Astrocyte (in vitro differentiated cells and primary cell): ENCODE data around the gene ROR2. TPM values are rescaled to one million over a fixed set of nuclear protein-coding genes. Genes with fewer than 3 reads are reported as not detected.
"Not testable (repeated sequence)": the region's sequence is repeated elsewhere in the genome, so short reads cannot be mapped to it uniquely, and the experiment has no call there.

Experiments
- DNase-seq: peaks from one replicate; pipeline ENCODE4 v3.0.0-alpha.2; 2010; ENCODE audit warnings: low read depth
- FAIRE-seq: peaks from 2 replicates; lab custom pipeline; 2011; peaks lifted over from hg19 to GRCh38; lab: Jason Lieb, UNC
- H2AFZ ChIP-seq: 2 replicates; pipeline ENCODE4 v1.6.0; 2012; ENCODE audit warnings: low read depth, low read length, inconsistent platforms
- H3K27ac ChIP-seq: 2 replicates; pipeline ENCODE4 v1.5.1; 2011; ENCODE audit warnings: low read depth, low read length, inconsistent platforms
- H3K27me3 ChIP-seq: 2 replicates; pipeline ENCODE4 v1.6.0; 2011; ENCODE audit warnings: low read length, inconsistent platforms; ENCODE audit not compliant: insufficient read depth
- H3K36me3 ChIP-seq: 2 replicates; pipeline ENCODE4 v1.5.1; 2011; ENCODE audit warnings: low read length, inconsistent platforms; ENCODE audit not compliant: insufficient read depth
- H3K4me1 ChIP-seq: 2 replicates; pipeline ENCODE4 v1.5.1; 2011; ENCODE audit warnings: low read length, inconsistent platforms; ENCODE audit not compliant: insufficient read depth
- H3K4me2 ChIP-seq: 2 replicates; pipeline ENCODE4 v1.6.0; 2012; ENCODE audit warnings: low read length, inconsistent platforms
- H3K4me3 ChIP-seq: 2 replicates; pipeline ENCODE4 v1.5.1; 2011; ENCODE audit warnings: low read depth, mild to moderate bottlenecking, low read length, inconsistent platforms; ENCODE audit not compliant: insufficient read depth
- H3K79me2 ChIP-seq: 2 replicates; pipeline ENCODE4 v1.6.0; 2012; ENCODE audit warnings: mild to moderate bottlenecking, low read length, inconsistent platforms; ENCODE audit not compliant: insufficient read depth
- H3K9ac ChIP-seq: 2 replicates; pipeline ENCODE4 v1.6.0; 2012; ENCODE audit warnings: mild to moderate bottlenecking, low read length, inconsistent platforms
- H3K9me3 ChIP-seq: 2 replicates; pipeline ENCODE4 v1.5.1; 2012; ENCODE audit warnings: low read depth, mild to moderate bottlenecking, low read length, inconsistent platforms; ENCODE audit not compliant: insufficient read depth
- H4K20me1 ChIP-seq: 2 replicates; pipeline ENCODE4 v1.6.0; 2012; ENCODE audit warnings: low read length, inconsistent platforms; ENCODE audit not compliant: insufficient read depth
- H3K27ac Mint-ChIP-seq: one replicate; pipeline ENCODE4 v1.8.0; 2021; ENCODE audit warnings: mild to moderate bottlenecking, mixed read lengths; ENCODE audit not compliant: unreplicated experiment
- H3K27me3 Mint-ChIP-seq: one replicate; pipeline ENCODE4 v1.8.0; 2021; ENCODE audit warnings: low read depth, mixed read lengths; ENCODE audit not compliant: unreplicated experiment
- H3K36me3 Mint-ChIP-seq: one replicate; pipeline ENCODE4 v1.8.0; 2021; ENCODE audit warnings: low read depth, mixed read lengths; ENCODE audit not compliant: unreplicated experiment
- H3K4me1 Mint-ChIP-seq: one replicate; pipeline ENCODE4 v1.8.0; 2021; ENCODE audit warnings: low read depth, mixed read lengths; ENCODE audit not compliant: unreplicated experiment
- H3K4me3 Mint-ChIP-seq: one replicate; pipeline ENCODE4 v1.8.0; 2021; ENCODE audit warnings: mild to moderate bottlenecking, moderate library complexity, mixed read lengths; ENCODE audit not compliant: unreplicated experiment
- H3K9me3 Mint-ChIP-seq: one replicate; pipeline ENCODE4 v1.8.0; 2021; ENCODE audit warnings: mild to moderate bottlenecking, mixed read lengths; ENCODE audit not compliant: unreplicated experiment
- EZH2 ChIP-seq: IDR thresholded peaks from 2 replicates; pipeline ENCODE4 v1.6.1; 2012; ENCODE audit warnings: mild to moderate bottlenecking, low read length, inconsistent platforms; ENCODE audit not compliant: insufficient read depth
- total RNA-seq: library from RNA; stranded (reverse); gene quantifications from 2 replicates; pipeline ENCODE4 v1.2.1, GENCODE V29; 2021
- TF ChIP-seq, protein P1 (sequence below): IDR thresholded peaks from 2 replicates; pipeline ENCODE4 v1.5.1; 2011; ENCODE audit warnings: low read depth, mild to moderate bottlenecking, inconsistent platforms, low read length, moderate library complexity; ENCODE audit not compliant: insufficient read depth

ROR2 gene
- total RNA-seq, 1 donor from 2014 or later = 4.9 TPM

DNA sequence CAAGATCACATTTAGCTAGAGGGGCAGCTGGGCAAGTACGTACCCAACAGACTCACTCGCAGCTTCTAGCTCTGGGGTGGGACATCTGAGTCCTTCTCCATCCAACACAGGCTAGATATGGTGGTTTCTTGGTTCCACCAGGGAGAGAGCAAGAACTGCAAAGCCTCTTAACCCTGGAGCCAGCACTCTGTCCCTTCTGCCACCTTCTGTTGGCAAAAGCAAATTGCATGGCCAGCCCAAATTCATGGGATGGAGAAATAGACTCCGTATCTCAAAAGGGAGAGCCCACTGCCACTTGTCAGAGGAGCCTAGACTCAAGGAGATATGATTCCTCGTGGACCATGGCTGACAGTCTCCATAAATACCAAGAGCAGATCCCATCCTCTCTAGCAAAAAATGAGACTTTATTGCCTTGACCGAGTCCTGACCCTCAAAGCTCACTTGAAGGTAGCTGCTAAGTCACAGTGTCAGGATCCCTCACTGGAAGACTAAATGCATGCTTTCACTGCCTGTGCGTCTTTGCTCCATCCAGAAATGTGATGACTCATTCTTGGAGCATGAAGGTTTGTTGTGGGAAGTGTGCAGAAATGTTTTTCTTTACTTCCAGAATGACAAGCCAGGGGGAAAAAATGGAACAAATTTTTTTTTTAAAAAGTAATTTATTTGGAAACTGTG, 28.8 kb upstream of the ROR2 start:
- Histone ChIP-seq H3K27me3 (peaks cover 2% of the 10 kb centered on the region), H3K4me3 (no peak overlapping the region), H4K20me1 (no peaks in the 10 kb centered on the region), H2AFZ (peak overlapping the region; percentile 27), H3K9ac (no peak overlapping the region), H3K4me2 (peak overlapping the region; percentile 73), H3K79me2 (no peaks in the 10 kb centered on the region), H3K27ac (peak overlapping the region; percentile 46), H3K36me3 (no peaks in the 10 kb centered on the region), H3K4me1 (peaks cover 8% of the 10 kb centered on the region), H3K9me3 (no peaks in the 10 kb centered on the region)
- peaks cover under 1% of the 10 kb centered on the region for H3K27me3 Mint-ChIP-seq
- peak; percentile 92 for FAIRE-seq
- peak; percentile 91 for DNase-seq
- H3K4me3 Mint-ChIP-seq = no peak overlapping the region
- peaks cover 8% of the 10 kb centered on the region for H3K4me1 Mint-ChIP-seq
- H3K9me3 Mint-ChIP-seq = peaks cover 2% of the 10 kb centered on the region
- no peaks in the 10 kb centered on the region for H3K36me3 Mint-ChIP-seq
- H3K27ac Mint-ChIP-seq = peak overlapping the region; percentile 42
- TF ChIP-seq, protein P1, sequence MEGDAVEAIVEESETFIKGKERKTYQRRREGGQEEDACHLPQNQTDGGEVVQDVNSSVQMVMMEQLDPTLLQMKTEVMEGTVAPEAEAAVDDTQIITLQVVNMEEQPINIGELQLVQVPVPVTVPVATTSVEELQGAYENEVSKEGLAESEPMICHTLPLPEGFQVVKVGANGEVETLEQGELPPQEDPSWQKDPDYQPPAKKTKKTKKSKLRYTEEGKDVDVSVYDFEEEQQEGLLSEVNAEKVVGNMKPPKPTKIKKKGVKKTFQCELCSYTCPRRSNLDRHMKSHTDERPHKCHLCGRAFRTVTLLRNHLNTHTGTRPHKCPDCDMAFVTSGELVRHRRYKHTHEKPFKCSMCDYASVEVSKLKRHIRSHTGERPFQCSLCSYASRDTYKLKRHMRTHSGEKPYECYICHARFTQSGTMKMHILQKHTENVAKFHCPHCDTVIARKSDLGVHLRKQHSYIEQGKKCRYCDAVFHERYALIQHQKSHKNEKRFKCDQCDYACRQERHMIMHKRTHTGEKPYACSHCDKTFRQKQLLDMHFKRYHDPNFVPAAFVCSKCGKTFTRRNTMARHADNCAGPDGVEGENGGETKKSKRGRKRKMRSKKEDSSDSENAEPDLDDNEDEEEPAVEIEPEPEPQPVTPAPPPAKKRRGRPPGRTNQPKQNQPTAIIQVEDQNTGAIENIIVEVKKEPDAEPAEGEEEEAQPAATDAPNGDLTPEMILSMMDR = peak; percentile 36
- TF ChIP-seq EZH2 = no peak

GRCh38 chr9:91975254-91975653, 25.2 kb upstream of the ROR2 start:
- not testable (repeated sequence) for DNase-seq, H3K27me3 ChIP-seq, H3K79me2 ChIP-seq, FAIRE-seq, H3K4me3 ChIP-seq, H3K4me1 Mint-ChIP-seq, H2AFZ ChIP-seq, H3K9ac ChIP-seq, H3K9me3 Mint-ChIP-seq, H3K36me3 Mint-ChIP-seq, H4K20me1 ChIP-seq, H3K9me3 ChIP-seq, H3K36me3 ChIP-seq, H3K4me3 Mint-ChIP-seq, H3K4me1 ChIP-seq, H3K4me2 ChIP-seq, H3K27ac Mint-ChIP-seq, H3K27ac ChIP-seq
- H3K27me3 Mint-ChIP-seq = peaks cover 11% of the 10 kb centered on the region

DNA sequence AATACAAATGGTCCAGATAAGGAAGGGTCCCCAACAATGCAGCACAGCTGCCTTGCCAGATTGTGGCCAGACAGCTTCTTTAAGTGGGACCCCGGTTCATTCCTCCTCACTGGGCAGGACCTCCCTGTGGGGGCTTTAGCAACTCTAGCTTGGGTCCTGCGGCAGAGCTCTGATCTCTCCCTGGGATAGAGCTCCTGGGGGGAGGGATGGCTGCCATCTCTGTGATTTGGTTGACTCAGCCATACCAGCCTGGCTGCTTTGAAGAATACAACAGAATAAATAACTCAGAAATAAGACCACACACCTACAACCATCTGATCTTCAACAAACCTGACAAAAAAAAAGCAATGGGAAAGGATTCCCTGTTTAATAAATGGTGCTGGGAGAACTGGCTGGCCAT, 22.7 kb upstream of the ROR2 start:
- Histone ChIP-seq H2AFZ (no peak overlapping the region), H3K9me3 (no peaks in the 10 kb centered on the region), H3K27me3 (peaks cover 2% of the 10 kb centered on the region), H3K4me1 (no peaks in the 10 kb centered on the region), H3K36me3 (no peaks in the 10 kb centered on the region), H4K20me1 (no peaks in the 10 kb centered on the region), H3K4me3 (no peak overlapping the region), H3K4me2 (no peak overlapping the region), H3K9ac (no peak overlapping the region), H3K27ac (no peak overlapping the region), H3K79me2 (no peaks in the 10 kb centered on the region)
- H3K27ac Mint-ChIP-seq = no peak overlapping the region
- no peak for FAIRE-seq
- peaks cover 6% of the 10 kb centered on the region for H3K9me3 Mint-ChIP-seq
- H3K27me3 Mint-ChIP-seq = peaks cover 11% of the 10 kb centered on the region
- DNase-seq = no peak
- H3K4me1 Mint-ChIP-seq = no peaks in the 10 kb centered on the region
- no peaks in the 10 kb centered on the region for H3K36me3 Mint-ChIP-seq
- H3K4me3 Mint-ChIP-seq = no peak overlapping the region
- TF ChIP-seq, protein P1 = no peak
- TF ChIP-seq EZH2 = no peak
